NCI-H187 (cell line): ENCODE measurements around the gene CYB5R2.

Experiments used
- DNase-seq, 2 experiments: peaks; one replicate each; lab custom pipeline; 2025; lab: John Stamatoyannopoulos, UW

Gene CYB5R2

GRCh38 chr11:7638710-7639642 is 34.3 kb downstream of the CYB5R2 start:
- DNase-seq, result no peak

- no peak for DNase-seq
These were observed 35.7 kb downstream of the CYB5R2 start for GRCh38 chr11:7637447-7638157.

- no peak for DNase-seq
These were observed 37.0 kb downstream of the CYB5R2 start for GRCh38 chr11:7636350-7636749.

- DNase-seq, result no peak
These were observed 37.6 kb downstream of the CYB5R2 start for GRCh38 chr11:7635708-7636107.

- DNase-seq, result no peak
These were observed 38.2 kb downstream of the CYB5R2 start for GRCh38 chr11:7635137-7635536.

- DNase-seq, result no peak
These were observed 41.1 kb downstream of the CYB5R2 start for GRCh38 chr11:7632211-7632610.

GRCh38 chr11:7630002-7630401 is 43.3 kb downstream of the CYB5R2 start:
- no peak for DNase-seq

GRCh38 chr11:7628660-7629059 is 44.6 kb downstream of the CYB5R2 start:
- DNase-seq, result no peak

- no peak for DNase-seq
These were observed 50.6 kb downstream of the CYB5R2 start for GRCh38 chr11:7622721-7623120.

GRCh38 chr11:7621554-7621953 is 51.7 kb downstream of the CYB5R2 start:
- no peak for DNase-seq

- DNase-seq, result no peak
These were observed 52.2 kb downstream of the CYB5R2 start for GRCh38 chr11:7621090-7621489.

GRCh38 chr11:7619322-7619721 is 54.0 kb downstream of the CYB5R2 start:
- DNase-seq, result no peak

GRCh38 chr11:7617032-7617431 is 56.3 kb downstream of the CYB5R2 start:
- no peak for DNase-seq
